Right lung (tissue), 10 donors: ENCODE data around the gene IMMP2L. TPM values are rescaled to one million over a fixed set of nuclear protein-coding genes. Genes with fewer than 3 reads are reported as not detected.
"Not testable (repeated sequence)": the region's sequence is repeated elsewhere in the genome, so short reads cannot be mapped to it uniquely, and the experiment has no call there.

Experiments
- DNase-seq, 2 donors: peaks; one replicate each; pipeline ENCODE4 v3.0.0-alpha.2; 2013
- long read RNA-seq, 8 donors: transcript quantifications; one replicate each; lab custom pipeline, GENCODE V29; 2026
- polyA plus RNA-seq, 5 donors: library from polyadenylated mRNA; unstranded; fragments of 120-200 nt; gene quantifications; one replicate each; pipeline versions ENCODE4 v1.2.1 to v1.2.3, GENCODE V29; 2013; ENCODE audit warnings: inconsistent platforms in 1 of 5, low replicate concordance in 1 of 5; ENCODE audit not compliant: insufficient read length in 5 of 5, insufficient read depth in 1 of 5

The IMMP2L gene
- polyA plus RNA-seq, result 10 to 100 TPM; 24.1 to 28.9 (median 28.0) TPM
- long read RNA-seq, donor 1, partial matches to known transcripts, result 43 of 79 reads
- long read RNA-seq, donor 1, other reads (novel, unspliced or antisense), result 36 of 79 reads
- long read RNA-seq, donor 2, partial matches to known transcripts, result 13 of 13 reads
- long read RNA-seq, donor 2, other reads (novel, unspliced or antisense), result 0 of 13 reads
- long read RNA-seq, donor 3, result 0 reads
- long read RNA-seq, donor 4, result 0 reads
- long read RNA-seq, donor 5, partial matches to known transcripts, result 340 of 361 reads
- long read RNA-seq, donor 5, other reads (novel, unspliced or antisense), result 21 of 361 reads
- long read RNA-seq, donor 6, partial matches to known transcripts, result 208 of 237 reads
- long read RNA-seq, donor 6, other reads (novel, unspliced or antisense), result 29 of 237 reads
- long read RNA-seq, donor 7, partial matches to known transcripts, result 192 of 212 reads
- long read RNA-seq, donor 7, other reads (novel, unspliced or antisense), result 20 of 212 reads
- long read RNA-seq, donor 8, result 0 reads

GRCh38 chr7:111561904-111562732 lies at the start of gene IMMP2L:
Gene IMMP2L, minus strand, starts transcription at chr7:111562492.
- DNase-seq, result peak; percentile 86 to 89

GRCh38 chr7:111609483-111610254 lies 47.4 kb upstream of the IMMP2L start:
- not testable (repeated sequence) for DNase-seq

GRCh38 chr7:111607621-111608020 lies 45.3 kb upstream of the IMMP2L start:
- no peak for DNase-seq

GRCh38 chr7:111605246-111605645 lies 43.0 kb upstream of the IMMP2L start:
- no peak for DNase-seq

GRCh38 chr7:111600091-111600490 lies 37.8 kb upstream of the IMMP2L start:
- DNase-seq, result no peak

- no peak for DNase-seq
Observed at GRCh38 chr7:111595780-111596179, 33.5 kb upstream of the IMMP2L start.

GRCh38 chr7:111594602-111595001 lies 32.3 kb upstream of the IMMP2L start:
- DNase-seq, result no peak

- DNase-seq, result no peak
Observed at GRCh38 chr7:111593343-111593742, 31.1 kb upstream of the IMMP2L start.

- no peak for DNase-seq
Observed at GRCh38 chr7:111588065-111588433, 25.8 kb upstream of the IMMP2L start.

GRCh38 chr7:111587410-111588064 lies 25.2 kb upstream of the IMMP2L start:
- no peak for DNase-seq

GRCh38 chr7:111586711-111587409 lies 24.6 kb upstream of the IMMP2L start:
- DNase-seq, result no peak

GRCh38 chr7:111581784-111582488 lies 19.6 kb upstream of the IMMP2L start:
- not testable (repeated sequence) for DNase-seq

- DNase-seq, result not testable (repeated sequence)
Observed at GRCh38 chr7:111581207-111581606, 18.9 kb upstream of the IMMP2L start.

GRCh38 chr7:111578754-111579153 lies 16.5 kb upstream of the IMMP2L start:
- DNase-seq, result no peak

GRCh38 chr7:111571720-111572119 lies 9.4 kb upstream of the IMMP2L start:
- no peak for DNase-seq

- DNase-seq, result no peak
Observed at GRCh38 chr7:111568870-111569462, 6.7 kb upstream of the IMMP2L start.

GRCh38 chr7:111568419-111568818 lies 6.1 kb upstream of the IMMP2L start:
- DNase-seq, result no peak

GRCh38 chr7:111564078-111564477 lies 1.8 kb upstream of the IMMP2L start:
- DNase-seq, result no peak

- no peak for DNase-seq
Observed at GRCh38 chr7:111561654-111561903, 713 bp downstream of the IMMP2L start.
